DOHH2 (cell line): ENCODE data around the gene CDS1.

Source experiments
- EZH2phosphoT487 ChIP-seq: fragments of 200-600 bp; sonication (generic); IDR thresholded peaks from 2 replicates; pipeline ENCODE4 v1.6.1; 2017; ENCODE audit warnings: borderline replicate concordance, mild to moderate bottlenecking, antibody characterized with exemption, low read length, moderate library complexity, mixed read lengths
- TF ChIP-seq, protein P1 (sequence below): fragments of 200-600 bp; sonication (generic); IDR thresholded peaks from one replicate; pipeline ENCODE4 v1.5.1; 2014; ENCODE audit warnings: antibody characterized with exemption, mild to moderate bottlenecking, low read depth, low read length; ENCODE audit not compliant: poor library complexity, severe bottlenecking

DNA sequence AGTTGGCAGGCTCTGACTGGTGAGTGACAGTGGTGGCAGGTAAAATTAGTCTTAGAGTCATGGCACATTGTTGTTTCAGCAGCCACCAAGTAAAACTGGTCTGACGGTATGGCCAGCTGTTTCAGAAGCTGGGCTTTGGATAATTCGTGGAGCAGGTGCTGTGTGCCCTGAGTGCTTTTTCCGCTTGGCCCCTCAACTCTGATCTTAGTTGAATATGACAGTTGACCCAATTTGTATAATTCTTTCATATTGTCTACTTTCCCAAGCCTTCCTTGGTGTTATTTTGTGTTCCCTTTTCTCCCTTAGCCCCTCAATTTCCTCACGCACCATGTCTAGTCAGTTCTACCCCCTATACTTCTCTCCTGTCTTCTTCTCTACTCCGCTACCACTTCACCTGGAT is 32.0 kb downstream of the CDS1 start:
- no peak for TF ChIP-seq EZH2phosphoT487
- TF ChIP-seq, protein P1, sequence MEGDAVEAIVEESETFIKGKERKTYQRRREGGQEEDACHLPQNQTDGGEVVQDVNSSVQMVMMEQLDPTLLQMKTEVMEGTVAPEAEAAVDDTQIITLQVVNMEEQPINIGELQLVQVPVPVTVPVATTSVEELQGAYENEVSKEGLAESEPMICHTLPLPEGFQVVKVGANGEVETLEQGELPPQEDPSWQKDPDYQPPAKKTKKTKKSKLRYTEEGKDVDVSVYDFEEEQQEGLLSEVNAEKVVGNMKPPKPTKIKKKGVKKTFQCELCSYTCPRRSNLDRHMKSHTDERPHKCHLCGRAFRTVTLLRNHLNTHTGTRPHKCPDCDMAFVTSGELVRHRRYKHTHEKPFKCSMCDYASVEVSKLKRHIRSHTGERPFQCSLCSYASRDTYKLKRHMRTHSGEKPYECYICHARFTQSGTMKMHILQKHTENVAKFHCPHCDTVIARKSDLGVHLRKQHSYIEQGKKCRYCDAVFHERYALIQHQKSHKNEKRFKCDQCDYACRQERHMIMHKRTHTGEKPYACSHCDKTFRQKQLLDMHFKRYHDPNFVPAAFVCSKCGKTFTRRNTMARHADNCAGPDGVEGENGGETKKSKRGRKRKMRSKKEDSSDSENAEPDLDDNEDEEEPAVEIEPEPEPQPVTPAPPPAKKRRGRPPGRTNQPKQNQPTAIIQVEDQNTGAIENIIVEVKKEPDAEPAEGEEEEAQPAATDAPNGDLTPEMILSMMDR: no peak
